Breast epithelium (tissue), 4 donors: ENCODE measurements around the gene H1-8. TPM values are rescaled to one million over a fixed set of nuclear protein-coding genes. Genes with fewer than 3 reads are reported as not detected.
"Not testable (repeated sequence)": the region's sequence is repeated elsewhere in the genome, so short reads cannot be mapped to it uniquely, and the experiment has no call there.

Experiments
- DNase-seq, 2 donors: peaks; one replicate each; pipeline ENCODE4 v3.0.0-alpha.2; 2019; ENCODE audit warnings: low spot score in 2 of 2
- H3K27ac ChIP-seq, 2 donors: fragments of 200-600 bp; sonication (generic) in 1 of 2; one replicate each; pipeline ENCODE4 v1.5.1; 2016 to 2019; ENCODE audit warnings: mild to moderate bottlenecking in 1 of 2
- H3K27me3 ChIP-seq, 2 donors: fragments of 200-600 bp; sonication (generic) in 1 of 2; one replicate each; pipeline versions ENCODE4 v1.5.1 to v1.6.0; 2017 to 2019; ENCODE audit warnings: control low read depth in 1 of 2, mild to moderate bottlenecking in 1 of 2
- H3K36me3 ChIP-seq: fragments of 200-600 bp; one replicate; pipeline ENCODE4 v1.5.1; 2019
- H3K4me1 ChIP-seq, 2 donors: fragments of 200-600 bp; sonication (generic); one replicate each; pipeline ENCODE4 v1.5.1; 2016 to 2019; ENCODE audit warnings: control low read depth in 1 of 2
- H3K4me3 ChIP-seq, 3 donors: fragments of 200-600 bp; sonication (generic); 1 replicate in 2 of 3; 2 replicates in 1 of 3; pipeline ENCODE4 v1.5.1; 2016 to 2019; ENCODE audit warnings: mild to moderate bottlenecking in 3 of 3, moderate library complexity in 2 of 3
- H3K9me3 ChIP-seq, 2 donors: fragments of 200-600 bp; sonication (generic) in 1 of 2; one replicate each; pipeline ENCODE4 v1.5.1; 2016 to 2019; ENCODE audit warnings: control low read depth in 1 of 2
- POLR2A ChIP-seq: fragments of 450-650 bp; IDR thresholded peaks from one replicate; pipeline ENCODE4 v1.6.1; 2016; ENCODE audit warnings: antibody characterized with exemption, mild to moderate bottlenecking, moderate library complexity
- POLR2AphosphoS5 ChIP-seq, 3 donors: sonication (generic); formaldehyde crosslinking; IDR thresholded peaks; one replicate each; pipeline ENCODE4 v1.6.1; 2017; ENCODE audit warnings: antibody characterized with exemption in 3 of 3
- intact Hi-C: fragments of 100-400 bp; cut with DNase I; formaldehyde crosslinking; loops from one replicate; pipeline ENCODE4 v1.15.1; 2023; ENCODE audit warnings: low total_unique reads
- total RNA-seq, 3 donors: library from RNA; depleted of rRNA; stranded (reverse); fragments of >200 nt; gene quantifications; one replicate each; pipeline ENCODE4 v1.1.0, GENCODE V29; 2016
- TF ChIP-seq, protein P1 (sequence below), 3 donors: fragments of 450-650 bp; IDR thresholded peaks; one replicate each; pipeline ENCODE4 v1.5.1; 2016 to 2017; ENCODE audit warnings: antibody characterized with exemption in 3 of 3, mild to moderate bottlenecking in 3 of 3, moderate library complexity in 3 of 3

Gene H1-8
- total RNA-seq, 3 donors from 2014 or later, result not detected

GRCh38 chr3:129514110-129514509 is 28.9 kb upstream of the H1-8 start:
- Histone ChIP-seq H3K27me3 (no peaks in the 10 kb centered on the region), H3K4me3 (no peak overlapping the region), H3K9me3 (no peaks in the 10 kb centered on the region), H3K36me3 (no peaks in the 10 kb centered on the region), H3K27ac (no peak overlapping the region), H3K4me1 (no peaks in the 10 kb centered on the region)
- DNase-seq, result no peak
- no peak for TF ChIP-seq POLR2AphosphoS5 (IDR thresholded peaks at IDR 0.05)
- intact Hi-C loops, result no loop called here

GRCh38 chr3:129514563-129514962 is 28.4 kb upstream of the H1-8 start:
- DNase-seq, result no peak
- H3K9me3 ChIP-seq, result no peaks in the 10 kb centered on the region
- H3K36me3 ChIP-seq, result no peaks in the 10 kb centered on the region
- intact Hi-C loops, result no loop called here
- no peaks in the 10 kb centered on the region for H3K27me3 ChIP-seq
- H3K4me3 ChIP-seq, result no peak overlapping the region
- no peak for TF ChIP-seq POLR2A
- TF ChIP-seq, protein P1, sequence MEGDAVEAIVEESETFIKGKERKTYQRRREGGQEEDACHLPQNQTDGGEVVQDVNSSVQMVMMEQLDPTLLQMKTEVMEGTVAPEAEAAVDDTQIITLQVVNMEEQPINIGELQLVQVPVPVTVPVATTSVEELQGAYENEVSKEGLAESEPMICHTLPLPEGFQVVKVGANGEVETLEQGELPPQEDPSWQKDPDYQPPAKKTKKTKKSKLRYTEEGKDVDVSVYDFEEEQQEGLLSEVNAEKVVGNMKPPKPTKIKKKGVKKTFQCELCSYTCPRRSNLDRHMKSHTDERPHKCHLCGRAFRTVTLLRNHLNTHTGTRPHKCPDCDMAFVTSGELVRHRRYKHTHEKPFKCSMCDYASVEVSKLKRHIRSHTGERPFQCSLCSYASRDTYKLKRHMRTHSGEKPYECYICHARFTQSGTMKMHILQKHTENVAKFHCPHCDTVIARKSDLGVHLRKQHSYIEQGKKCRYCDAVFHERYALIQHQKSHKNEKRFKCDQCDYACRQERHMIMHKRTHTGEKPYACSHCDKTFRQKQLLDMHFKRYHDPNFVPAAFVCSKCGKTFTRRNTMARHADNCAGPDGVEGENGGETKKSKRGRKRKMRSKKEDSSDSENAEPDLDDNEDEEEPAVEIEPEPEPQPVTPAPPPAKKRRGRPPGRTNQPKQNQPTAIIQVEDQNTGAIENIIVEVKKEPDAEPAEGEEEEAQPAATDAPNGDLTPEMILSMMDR (IDR thresholded peaks at IDR 0.05), result no peak
- no peak for TF ChIP-seq POLR2AphosphoS5 (IDR thresholded peaks at IDR 0.05)
- H3K27ac ChIP-seq, result no peak overlapping the region
- no peaks in the 10 kb centered on the region for H3K4me1 ChIP-seq

DNA sequence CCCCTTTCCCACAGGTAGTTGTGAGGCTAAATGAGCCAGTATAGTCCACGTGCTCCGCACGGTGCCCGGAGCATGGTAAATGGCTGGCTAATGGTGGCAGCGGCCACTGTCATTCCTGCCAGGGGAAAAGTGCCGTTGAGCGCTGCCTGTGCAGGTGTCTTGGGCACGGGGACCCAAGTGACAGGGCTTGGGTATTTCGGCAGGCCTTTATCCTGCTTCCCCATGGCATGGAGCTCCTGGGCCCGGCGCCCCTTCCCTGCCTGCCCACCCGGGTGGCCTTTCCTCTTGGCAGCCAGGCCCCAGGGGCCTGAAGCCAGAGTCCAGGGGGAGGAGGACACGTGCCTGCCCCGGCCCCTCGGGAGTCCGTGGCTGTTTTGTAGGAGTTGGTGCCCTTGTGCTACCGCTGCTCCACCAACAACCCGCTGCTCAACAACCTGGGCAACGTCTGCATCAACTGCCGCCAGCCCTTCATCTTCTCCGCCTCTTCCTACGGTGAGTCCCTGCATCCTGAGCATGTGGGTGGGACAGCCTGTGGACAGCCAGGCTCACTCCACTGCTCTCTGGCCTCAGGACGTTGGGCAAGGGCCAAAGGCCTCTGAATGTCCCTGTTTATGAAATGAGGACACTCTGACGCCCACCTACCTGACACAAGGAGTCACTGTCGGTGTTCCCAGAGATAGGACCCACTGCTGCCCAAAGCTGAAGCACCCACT is 27.7 kb upstream of the H1-8 start:
- H3K27ac ChIP-seq, DNase-seq, H3K36me3 ChIP-seq: not testable (repeated sequence)

GRCh38 chr3:129515821-129516432 is 27.0 kb upstream of the H1-8 start:
- H3K4me1 ChIP-seq, H3K27me3 ChIP-seq, H3K36me3 ChIP-seq, DNase-seq, H3K9me3 ChIP-seq, H3K4me3 ChIP-seq, H3K27ac ChIP-seq, intact Hi-C loops: not testable (repeated sequence)

More for the DNA sequence above, 27.7 kb upstream of the H1-8 start:
- H3K27me3 ChIP-seq, H3K4me3 ChIP-seq, intact Hi-C loops, H3K9me3 ChIP-seq, H3K4me1 ChIP-seq: not testable (repeated sequence)

- no peak for DNase-seq
- TF ChIP-seq POLR2A, result no peak
- TF ChIP-seq, protein P1 (IDR thresholded peaks at IDR 0.05), result no peak
- TF ChIP-seq POLR2AphosphoS5 (IDR thresholded peaks at IDR 0.05), result no peak
- intact Hi-C loops, result no loop called here
- H3K27me3 ChIP-seq, result no peaks in the 10 kb centered on the region
- H3K36me3 ChIP-seq, result no peaks in the 10 kb centered on the region
- H3K4me1 ChIP-seq, result no peaks in the 10 kb centered on the region
- no peaks in the 10 kb centered on the region for H3K9me3 ChIP-seq
- H3K4me3 ChIP-seq, result no peak overlapping the region
- H3K27ac ChIP-seq, result no peak overlapping the region
Observed at GRCh38 chr3:129517516-129517915, 25.5 kb upstream of the H1-8 start.

- H3K9me3 ChIP-seq, result no peaks in the 10 kb centered on the region
- no peak overlapping the region for H3K4me3 ChIP-seq
- intact Hi-C loops, result no loop called here
- no peaks in the 10 kb centered on the region for H3K36me3 ChIP-seq
- H3K27me3 ChIP-seq, result no peaks in the 10 kb centered on the region
- no peaks in the 10 kb centered on the region for H3K4me1 ChIP-seq
- no peak for DNase-seq
- no peak overlapping the region for H3K27ac ChIP-seq
- TF ChIP-seq POLR2AphosphoS5 (IDR thresholded peaks at IDR 0.05) (no peak), POLR2A (no peak)
- TF ChIP-seq, protein P1 (IDR thresholded peaks at IDR 0.05), result no peak
Observed at GRCh38 chr3:129518038-129518561, 24.9 kb upstream of the H1-8 start.
